ENCODE data around the gene POU2F1.

POU2F1 gene

DNA sequence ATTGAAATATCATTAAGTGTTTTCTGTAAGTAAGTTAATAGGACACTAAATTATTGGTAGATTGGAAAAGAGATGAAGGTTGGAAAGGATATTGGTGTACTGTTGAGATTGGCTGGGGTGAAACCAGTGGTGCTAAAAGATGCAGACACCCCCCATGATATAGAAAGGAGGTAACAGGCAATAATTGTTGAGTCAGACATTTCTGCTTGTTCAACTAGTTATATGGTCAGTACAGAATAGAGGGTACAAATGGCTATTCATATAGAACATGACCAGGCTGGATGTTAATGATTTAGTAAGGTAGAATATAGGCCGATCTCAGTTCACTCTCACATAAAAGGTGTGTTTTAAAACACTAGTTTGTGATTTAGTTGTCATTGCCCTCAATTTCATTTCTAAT lies 104.5 kb downstream of the POU2F1 start:
- DNase-seq (ENCODE audit: extremely low read depth, insufficient read length) = no peak
- Histone ChIP-seq H3K36me3 (ENCODE audit: control insufficient read depth, insufficient read depth, low read length) (no peaks in the 10 kb centered on the region), H3K27me3 (replicated peaks; ENCODE audit: control insufficient read depth, insufficient read depth, low read length) (no peaks in the 10 kb centered on the region), H3K4me3 (replicated peaks; ENCODE audit: low read depth, low read length) (no peak overlapping the region)
- TF ChIP-seq, protein P1, sequence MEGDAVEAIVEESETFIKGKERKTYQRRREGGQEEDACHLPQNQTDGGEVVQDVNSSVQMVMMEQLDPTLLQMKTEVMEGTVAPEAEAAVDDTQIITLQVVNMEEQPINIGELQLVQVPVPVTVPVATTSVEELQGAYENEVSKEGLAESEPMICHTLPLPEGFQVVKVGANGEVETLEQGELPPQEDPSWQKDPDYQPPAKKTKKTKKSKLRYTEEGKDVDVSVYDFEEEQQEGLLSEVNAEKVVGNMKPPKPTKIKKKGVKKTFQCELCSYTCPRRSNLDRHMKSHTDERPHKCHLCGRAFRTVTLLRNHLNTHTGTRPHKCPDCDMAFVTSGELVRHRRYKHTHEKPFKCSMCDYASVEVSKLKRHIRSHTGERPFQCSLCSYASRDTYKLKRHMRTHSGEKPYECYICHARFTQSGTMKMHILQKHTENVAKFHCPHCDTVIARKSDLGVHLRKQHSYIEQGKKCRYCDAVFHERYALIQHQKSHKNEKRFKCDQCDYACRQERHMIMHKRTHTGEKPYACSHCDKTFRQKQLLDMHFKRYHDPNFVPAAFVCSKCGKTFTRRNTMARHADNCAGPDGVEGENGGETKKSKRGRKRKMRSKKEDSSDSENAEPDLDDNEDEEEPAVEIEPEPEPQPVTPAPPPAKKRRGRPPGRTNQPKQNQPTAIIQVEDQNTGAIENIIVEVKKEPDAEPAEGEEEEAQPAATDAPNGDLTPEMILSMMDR (IDR thresholded peaks at IDR 0.05; ENCODE audit: insufficient read depth, low read length, poor library complexity, severe bottlenecking) = no peak

DNA sequence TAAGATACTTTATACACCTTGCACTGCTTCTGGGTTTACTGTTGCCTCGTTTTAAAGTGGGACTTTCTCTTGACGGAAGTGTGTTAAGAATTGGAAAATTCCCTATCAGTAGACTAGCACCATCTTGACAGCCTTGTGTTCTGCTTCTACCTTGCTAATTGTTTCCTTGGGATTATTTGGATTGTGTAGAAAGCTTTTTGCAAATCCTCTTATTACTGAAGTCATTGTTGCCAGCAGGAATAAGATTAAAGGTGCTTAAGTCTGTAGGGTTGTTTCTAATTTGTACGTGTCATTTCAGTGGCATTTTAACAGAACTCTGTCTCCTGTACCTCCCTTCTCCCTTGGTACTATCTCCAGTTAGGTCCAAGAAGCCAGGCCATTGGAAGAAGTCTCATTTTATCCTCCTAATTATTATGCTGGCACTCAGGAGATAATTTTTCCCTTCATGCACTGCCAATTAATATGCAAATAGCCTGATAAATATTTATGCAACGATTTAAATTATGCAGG lies 107.7 kb downstream of the POU2F1 start:
- H3K4me3 ChIP-seq (replicated peaks; ENCODE audit: low read depth, low read length) = peak overlapping the region; percentile 44
- no peak for DNase-seq (ENCODE audit: extremely low read depth, insufficient read length)
- TF ChIP-seq, protein P1 (IDR thresholded peaks at IDR 0.05; ENCODE audit: insufficient read depth, low read length, poor library complexity, severe bottlenecking) = no peak
- H3K27me3 ChIP-seq (replicated peaks; ENCODE audit: control insufficient read depth, insufficient read depth, low read length) = no peaks in the 10 kb centered on the region
- H3K36me3 ChIP-seq (ENCODE audit: control insufficient read depth, insufficient read depth, low read length) = no peaks in the 10 kb centered on the region

DNA sequence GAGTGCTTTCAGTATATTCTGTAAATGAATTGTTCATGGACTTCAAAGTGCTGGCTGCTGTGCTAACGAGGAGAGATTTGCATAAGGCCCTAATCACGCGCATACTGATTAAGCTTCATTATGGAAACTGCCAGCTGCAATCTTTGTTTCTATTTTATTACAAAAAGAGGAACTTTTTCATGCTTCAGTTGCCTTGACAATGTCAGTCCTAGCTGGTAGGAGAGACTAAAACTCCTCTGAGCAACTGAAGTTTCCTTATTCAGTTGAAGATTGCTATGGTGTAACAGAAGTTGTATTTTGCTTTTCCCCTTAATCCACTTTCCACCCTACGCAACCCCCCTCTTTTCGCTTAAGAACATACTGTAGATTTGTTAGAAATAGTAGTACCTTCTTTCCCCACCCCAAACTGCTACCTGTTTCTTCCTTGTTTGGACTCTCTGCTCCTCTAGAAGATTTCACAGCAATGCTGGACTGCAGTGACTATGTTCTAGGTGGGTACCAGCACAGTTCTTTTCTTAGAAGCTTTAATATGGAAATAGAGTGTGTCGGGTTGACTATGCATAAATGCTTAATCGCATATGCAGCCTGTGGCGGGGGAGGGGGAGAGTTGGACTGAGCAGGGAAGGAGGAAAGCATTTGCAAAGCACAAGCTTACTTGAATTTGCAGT lies 108.3 kb downstream of the POU2F1 start:
- Histone ChIP-seq H3K4me3 (replicated peaks; ENCODE audit: low read depth, low read length) (peak overlapping the region; percentile 60), H3K27me3 (replicated peaks; ENCODE audit: control insufficient read depth, insufficient read depth, low read length) (no peaks in the 10 kb centered on the region), H3K36me3 (ENCODE audit: control insufficient read depth, insufficient read depth, low read length) (peaks cover 2% of the 10 kb centered on the region; the same call in 1 of the 2 replicates)
- TF ChIP-seq, protein P1 (IDR thresholded peaks at IDR 0.05; ENCODE audit: insufficient read depth, low read length, poor library complexity, severe bottlenecking) = no peak
- peak; percentile 66 for DNase-seq (ENCODE audit: extremely low read depth, insufficient read length)

DNA sequence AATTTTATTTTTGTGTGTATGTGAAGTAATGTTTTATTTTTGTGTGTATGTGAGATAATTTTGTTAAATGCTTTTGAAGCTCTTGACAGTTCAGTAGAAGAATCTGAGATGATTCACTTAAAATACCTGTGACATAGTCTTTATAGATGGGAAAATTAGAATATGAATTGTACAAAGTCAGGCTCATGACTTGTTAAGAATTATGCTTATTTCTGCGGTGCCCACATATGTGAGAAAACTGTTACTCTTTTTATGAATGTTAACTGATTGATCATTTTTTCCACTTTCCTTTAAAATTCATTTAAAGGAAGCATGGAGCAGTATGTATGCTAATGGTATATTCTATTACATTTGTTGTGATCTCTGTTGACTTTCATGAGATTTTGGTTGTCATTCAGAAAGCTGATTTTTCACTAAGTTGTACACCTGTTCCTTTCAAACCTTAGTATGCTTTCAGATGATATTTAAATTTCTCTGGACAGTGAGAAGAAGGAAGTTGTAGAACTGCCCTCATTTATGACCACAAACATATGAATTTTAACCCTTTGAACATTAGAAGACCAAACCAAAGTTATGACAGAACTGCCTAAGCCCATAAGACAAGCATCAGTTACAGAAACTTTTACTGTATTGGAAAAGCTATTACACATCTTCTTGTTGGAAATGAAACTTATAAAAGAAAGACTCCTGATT lies 110.1 kb downstream of the POU2F1 start:
- DNase-seq (ENCODE audit: extremely low read depth, insufficient read length) = peak; percentile 41
- peak overlapping the region; percentile 60 for H3K4me3 ChIP-seq (replicated peaks; ENCODE audit: low read depth, low read length)
- H3K36me3 ChIP-seq (ENCODE audit: control insufficient read depth, insufficient read depth, low read length) = peaks cover 2% of the 10 kb centered on the region; the same call in 1 of the 2 replicates
- no peaks in the 10 kb centered on the region for H3K27me3 ChIP-seq (replicated peaks; ENCODE audit: control insufficient read depth, insufficient read depth, low read length)
- TF ChIP-seq, protein P1 (IDR thresholded peaks at IDR 0.05; ENCODE audit: insufficient read depth, low read length, poor library complexity, severe bottlenecking) = no peak

DNA sequence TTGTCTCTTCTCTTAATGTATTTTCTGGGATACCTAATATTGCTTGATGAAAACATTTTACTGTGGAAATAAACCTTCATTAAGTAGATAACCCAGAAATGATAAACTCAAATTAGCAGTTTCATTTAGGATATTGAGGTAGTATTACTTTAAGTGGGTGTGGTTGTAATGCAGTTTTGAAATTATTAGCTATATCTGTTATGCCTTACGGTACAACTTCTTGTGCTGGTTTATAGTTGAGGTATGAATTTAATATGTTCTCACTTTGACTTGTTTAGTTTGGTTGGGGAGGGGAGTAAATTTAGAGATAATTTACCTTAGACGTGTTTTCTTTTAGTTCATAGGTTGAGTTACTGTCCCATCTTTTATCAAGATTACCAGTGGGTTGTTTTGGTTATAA lies 111.0 kb downstream of the POU2F1 start:
- no peaks in the 10 kb centered on the region for H3K27me3 ChIP-seq (replicated peaks; ENCODE audit: control insufficient read depth, insufficient read depth, low read length)
- peaks cover 2% of the 10 kb centered on the region; the same call in 1 of the 2 replicates for H3K36me3 ChIP-seq (ENCODE audit: control insufficient read depth, insufficient read depth, low read length)
- H3K4me3 ChIP-seq (replicated peaks; ENCODE audit: low read depth, low read length) = peak overlapping the region; percentile 60
- TF ChIP-seq, protein P1 (IDR thresholded peaks at IDR 0.05; ENCODE audit: insufficient read depth, low read length, poor library complexity, severe bottlenecking) = no peak
- no peak for DNase-seq (ENCODE audit: extremely low read depth, insufficient read length)
